HG03066 (cell line): ENCODE data around the gene ZBED4.

Source experiments
- ATAC-seq: cut with Tn5 transposase; IDR thresholded peaks from one replicate; pipeline ENCODE4 v1.9.1; 2021; ENCODE audit warnings: low read depth; ENCODE audit not compliant: unreplicated experiment

ZBED4 gene

GRCh38 chr22:49853981-49854831 is 562 bp downstream of the ZBED4 start:
- ATAC-seq: peak; percentile 26

GRCh38 chr22:49855251-49855911 is 1.7 kb downstream of the ZBED4 start:
- ATAC-seq: no peak

GRCh38 chr22:49856343-49856742 is 2.7 kb downstream of the ZBED4 start:
- no peak for ATAC-seq

GRCh38 chr22:49856766-49857618 is 3.3 kb downstream of the ZBED4 start:
- no peak for ATAC-seq

GRCh38 chr22:49858827-49859226 is 5.2 kb downstream of the ZBED4 start:
- ATAC-seq: no peak

GRCh38 chr22:49861642-49862495 is 8.2 kb downstream of the ZBED4 start:
- ATAC-seq: no peak

- ATAC-seq: no peak
Measured at GRCh38 chr22:49862496-49862776, 8.8 kb downstream of the ZBED4 start.

- no peak for ATAC-seq
Measured at GRCh38 chr22:49863931-49864330, 10.3 kb downstream of the ZBED4 start.

- no peak for ATAC-seq
Measured at GRCh38 chr22:49865156-49865555, 11.5 kb downstream of the ZBED4 start.

GRCh38 chr22:49866134-49866533 is 12.5 kb downstream of the ZBED4 start:
- ATAC-seq: no peak

GRCh38 chr22:49866646-49867045 is 13.0 kb downstream of the ZBED4 start:
- no peak for ATAC-seq

GRCh38 chr22:49867303-49868265 is 13.9 kb downstream of the ZBED4 start:
- no peak for ATAC-seq

- ATAC-seq: no peak
Measured at GRCh38 chr22:49869086-49869830, 15.6 kb downstream of the ZBED4 start.

GRCh38 chr22:49869845-49870712 is 16.4 kb downstream of the ZBED4 start:
- ATAC-seq: no peak

GRCh38 chr22:49871482-49871881 is 17.8 kb downstream of the ZBED4 start:
- ATAC-seq: no peak

- no peak for ATAC-seq
Measured at GRCh38 chr22:49872347-49872746, 18.7 kb downstream of the ZBED4 start.

- no peak for ATAC-seq
Measured at GRCh38 chr22:49873228-49873940, 19.7 kb downstream of the ZBED4 start.
